IMR-90 (cell line): ENCODE results near the gene PDZD11. TPM values are rescaled to one million over a fixed set of nuclear protein-coding genes. Genes with fewer than 3 reads are reported as not detected.

Experiments
- ATAC-seq: fragments of 200-7000 bp; cut with Tn5 transposase; 2 replicates; pipeline ENCODE4 v1.9.1; 2020; ENCODE audit warnings: low read depth, mild to moderate bottlenecking, moderate library complexity
- BruUV-seq: library from RNA; stranded (reverse); fragments of 400-500 nt; replicated peaks from 2 replicates; lab custom pipeline; 2021; lab: Mats Ljungman, UMichigan
- CTCF ChIA-PET: fragments of 300-600 bp; formaldehyde crosslinking; extraction: SDS; loops from one replicate; lab custom pipeline; 2021; ENCODE audit warnings: antibody characterized with exemption; lab: Yijun Ruan, JAX
- POLR2A ChIA-PET: fragments of 300-600 bp; sonication (Branson Sonifier 250); formaldehyde crosslinking; loops from one replicate; lab custom pipeline; 2022; ENCODE audit warnings: antibody characterized with exemption; ENCODE audit not compliant: unreplicated experiment; lab: Charles Lee
- DNase-seq: peaks from one replicate; pipeline ENCODE4 v3.0.0; 2013
- H2AFZ ChIP-seq: replicated peaks from 2 replicates; pipeline ENCODE3; 2013; ENCODE audit warnings: low read length, mild to moderate bottlenecking; ENCODE audit not compliant: poor library complexity
- H2AK5ac ChIP-seq: 2 replicates; pipeline ENCODE4 v1.6.1; 2013; ENCODE audit warnings: low read depth, low read length, inconsistent platforms
- H2AK9ac ChIP-seq: replicated peaks from 2 replicates; pipeline ENCODE3; 2013; ENCODE audit warnings: mild to moderate bottlenecking, low read depth, low read length, moderate library complexity; ENCODE audit not compliant: poor library complexity
- H2BK120ac ChIP-seq: 2 replicates; pipeline ENCODE4 v1.6.1; 2013; ENCODE audit warnings: low read depth, low read length, inconsistent platforms
- H2BK15ac ChIP-seq: 3 replicates; pipeline ENCODE4 v1.6.1; 2013; ENCODE audit warnings: low read depth, low read length, inconsistent platforms
- H2BK20ac ChIP-seq: 2 replicates; pipeline ENCODE4 v1.6.1; 2013; ENCODE audit warnings: low read depth, mild to moderate bottlenecking, inconsistent platforms, low read length, moderate library complexity
- H2BK5ac ChIP-seq: 2 replicates; pipeline ENCODE4 v1.6.1; 2013; ENCODE audit warnings: mild to moderate bottlenecking, low read depth, low read length, inconsistent platforms; ENCODE audit not compliant: poor library complexity, severe bottlenecking
- H3K14ac ChIP-seq: replicated peaks from 2 replicates; pipeline ENCODE4 v1.6.1; 2013; ENCODE audit warnings: low read depth, low read length, inconsistent platforms
- H3K18ac ChIP-seq: 2 replicates; pipeline ENCODE4 v1.6.1; 2013; ENCODE audit warnings: low read depth, low read length, control low read depth
- H3K23ac ChIP-seq: 2 replicates; pipeline ENCODE4 v1.6.1; 2013; ENCODE audit warnings: low read depth, low read length, inconsistent platforms
- H3K27ac ChIP-seq: 2 replicates; pipeline ENCODE4 v1.5.1; 2013; ENCODE audit warnings: mild to moderate bottlenecking, control low read depth, low read length; ENCODE audit not compliant: insufficient read depth
- H3K27me3 ChIP-seq: 2 replicates; pipeline ENCODE4 v1.6.1; 2013; ENCODE audit warnings: low read length; ENCODE audit not compliant: control insufficient read depth, insufficient read depth
- H3K36me3 ChIP-seq: 2 replicates; pipeline ENCODE4 v1.6.1; 2013; ENCODE audit warnings: low read length, mixed read lengths; ENCODE audit not compliant: control insufficient read depth, insufficient read depth
- H3K4ac ChIP-seq: 2 replicates; pipeline ENCODE4 v1.6.1; 2013; ENCODE audit warnings: low read depth, low read length, inconsistent platforms
- H3K4me1 ChIP-seq: 2 replicates; pipeline ENCODE4 v1.6.1; 2013; ENCODE audit warnings: low read length, mixed read lengths; ENCODE audit not compliant: control insufficient read depth, insufficient read depth
- H3K4me2 ChIP-seq: 2 replicates; pipeline ENCODE4 v1.6.1; 2013; ENCODE audit warnings: low read depth, mild to moderate bottlenecking, control low read depth, low read length, moderate library complexity
- H3K4me3 ChIP-seq: 2 replicates; pipeline ENCODE4 v1.5.1; 2013; ENCODE audit warnings: low read depth, mild to moderate bottlenecking, control low read depth, low read length, moderate library complexity; ENCODE audit not compliant: insufficient read depth
- H3K56ac ChIP-seq: 2 replicates; pipeline ENCODE4 v1.6.1; 2013; ENCODE audit warnings: low read length, inconsistent platforms; ENCODE audit not compliant: insufficient read depth; ENCODE audit errors: extremely low read depth
- H3K79me1 ChIP-seq, 2 experiments: 2 replicates each; pipeline ENCODE4 v1.6.1; 2013; ENCODE audit warnings: low read length in 2 of 2, inconsistent platforms in 1 of 2, low read depth in 1 of 2
- H3K9ac ChIP-seq: 2 replicates; pipeline ENCODE4 v1.6.1; 2013; ENCODE audit warnings: low read depth, low read length, control low read depth
- H3K9me1 ChIP-seq: 2 replicates; pipeline ENCODE4 v1.6.1; 2013; ENCODE audit warnings: low read length, inconsistent platforms; ENCODE audit not compliant: insufficient read depth
- H3K9me3 ChIP-seq: 2 replicates; pipeline ENCODE4 v1.6.1; 2013; ENCODE audit warnings: low read length; ENCODE audit not compliant: control insufficient read depth, insufficient read depth
- H4K20me1 ChIP-seq: 2 replicates; pipeline ENCODE4 v1.6.1; 2013; ENCODE audit warnings: low read length, inconsistent platforms; ENCODE audit not compliant: insufficient read depth
- H4K5ac ChIP-seq: 2 replicates; pipeline ENCODE4 v1.6.1; 2013; ENCODE audit warnings: mild to moderate bottlenecking, low read depth, low read length, control low read depth
- H4K8ac ChIP-seq, 2 experiments: 2 replicates each; pipeline ENCODE4 v1.6.1; 2013; ENCODE audit warnings: low read depth in 2 of 2, low read length in 2 of 2, control low read depth in 1 of 2, inconsistent platforms in 1 of 2
- H4K91ac ChIP-seq: 2 replicates; pipeline ENCODE4 v1.6.1; 2013; ENCODE audit warnings: low read depth, low read length, inconsistent platforms; ENCODE audit not compliant: insufficient read depth
- CEBPB ChIP-seq: IDR thresholded peaks from 2 replicates; pipeline ENCODE4 v1.6.1; 2012; ENCODE audit warnings: low read depth, low read length, improper control_type of control experiment
- CHD1 ChIP-seq: IDR thresholded peaks from 2 replicates; pipeline ENCODE4 v1.6.1; 2012; ENCODE audit warnings: low read depth, low read length, improper control_type of control experiment
- NFE2L2 ChIP-seq: fragments of 150-350 bp; IDR thresholded peaks from 2 replicates; pipeline ENCODE4 v1.6.1; 2016; ENCODE audit warnings: low read depth, mild to moderate bottlenecking, low read length
- POLR2A ChIP-seq: IDR thresholded peaks from 2 replicates; pipeline ENCODE4 v1.6.1; 2012; ENCODE audit warnings: mild to moderate bottlenecking, low read depth, low read length
- WGBS, 2 experiments: methylation state at CpG; one replicate each; pipeline versions ENCODE4 v1.1.5 to v1.1.7; 2013; ENCODE audit warnings: missing lambda C conversion rate in 2 of 2; ENCODE audit not compliant: insufficient read length in 1 of 2; ENCODE audit errors: extremely low coverage in 2 of 2; 5-methylcytosine and 5-hydroxymethylcytosine counted together
- dilution Hi-C: fragments of 300-500 bp; cut with HindIII; formaldehyde crosslinking; loops from one replicate; pipeline ENCODE4 v1.14.3; 2018; ENCODE audit warnings: low sequenced_read_pairs; ENCODE audit not compliant: unreplicated experiment
- in situ Hi-C: fragments of 300-500 bp; cut with MboI; formaldehyde crosslinking; loops from 3 replicates; pipeline ENCODE4 v1.14.3; 2019; ENCODE audit warnings: low sequenced_read_pairs, inconsistent platforms, mixed read lengths
- intact Hi-C: fragments of 100-400 bp; cut with micrococcal nuclease; formaldehyde crosslinking; loops from 2 replicates; pipeline ENCODE4 v1.10.0; 2022
- polyA plus RNA-seq, 3 experiments: library from polyadenylated mRNA; depleted of rRNA; stranded (reverse); fragments of >200 nt; gene quantifications; 2 replicates each; pipeline ENCODE4 v1.2.3, GENCODE V29; 2012; ENCODE audit warnings: low replicate concordance in 1 of 3
- total RNA-seq: library from RNA; depleted of rRNA; stranded (reverse); fragments of >200 nt; gene quantifications from 2 replicates; pipeline ENCODE4 v1.2.3, GENCODE V29; 2012
- TF ChIP-seq, protein P1 (sequence below): conservative IDR thresholded peaks from 2 replicates; pipeline ENCODE4 v1.5.1; 2012; ENCODE audit warnings: mild to moderate bottlenecking, low read depth, low read length, improper control_type of control experiment

Gene PDZD11
- total and polyA plus RNA-seq, 2 of the 4 experiments (the other 2 are of a cell fraction) = 84.1 to 100 TPM

DNA sequence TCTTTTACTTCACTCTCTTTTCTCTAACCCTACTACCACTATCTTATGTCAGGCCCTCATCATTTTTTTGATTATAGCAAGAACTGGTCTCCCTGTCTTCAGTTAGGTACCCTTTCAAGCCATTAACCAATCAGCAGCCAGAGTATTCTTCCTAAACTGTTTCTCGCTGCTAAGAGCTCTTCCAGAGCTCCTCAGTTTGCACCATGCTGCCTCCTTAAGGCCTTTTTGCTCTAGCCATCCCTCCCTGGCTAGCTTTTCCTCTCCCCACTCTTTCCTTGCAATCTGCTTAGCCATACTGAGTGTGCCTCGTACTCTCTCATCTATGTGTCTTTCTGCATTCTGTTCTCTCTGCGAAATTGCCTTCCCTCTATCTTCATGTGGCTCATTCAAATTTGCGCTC lies 33.1 kb upstream of the PDZD11 start:
- Histone ChIP-seq H3K36me3 (no peaks in the 10 kb centered on the region), H2AK9ac (no peak overlapping the region), H4K91ac (no peak overlapping the region), H3K9me3 (no peaks in the 10 kb centered on the region), H3K79me1 (peaks cover 3 to 6% of the 10 kb centered on the region in 2 experiments; a peak in 2 of 4 replicates), H2BK20ac (no peak overlapping the region), H3K56ac (no peak overlapping the region), H3K4me1 (no peaks in the 10 kb centered on the region), H3K23ac (no peak overlapping the region), H3K4me2 (no peak overlapping the region), H4K5ac (no peak overlapping the region), H3K4ac (no peak overlapping the region), H4K20me1 (no peaks in the 10 kb centered on the region), H3K27me3 (no peaks in the 10 kb centered on the region; the same call in 1 of the 2 replicates), H3K27ac (no peak overlapping the region), H2AFZ (no peak overlapping the region), H3K14ac (no peak overlapping the region; the same call in 1 of the 2 replicates), H3K9me1 (no peaks in the 10 kb centered on the region), H3K4me3 (no peak overlapping the region), H2BK5ac (no peak overlapping the region), H3K9ac (no peak overlapping the region), H2AK5ac (no peak overlapping the region), H4K8ac (no peak overlapping the region), H2BK15ac (no peak overlapping the region), H2BK120ac (no peak overlapping the region), H3K18ac (no peak overlapping the region)
- dilution Hi-C loops = no loop called here
- no peak for DNase-seq
- ChIA-PET CTCF (no interaction called here), POLR2A (no interaction called here)
- in situ Hi-C loops = no loop called here
- no peak for ATAC-seq
- intact Hi-C loops = no loop called here
- no TSS peak for BruUV-seq
- TF ChIP-seq NFE2L2 (no peak), POLR2A (no peak), CHD1 (no peak), CEBPB (no peak)
- TF ChIP-seq, protein P1, sequence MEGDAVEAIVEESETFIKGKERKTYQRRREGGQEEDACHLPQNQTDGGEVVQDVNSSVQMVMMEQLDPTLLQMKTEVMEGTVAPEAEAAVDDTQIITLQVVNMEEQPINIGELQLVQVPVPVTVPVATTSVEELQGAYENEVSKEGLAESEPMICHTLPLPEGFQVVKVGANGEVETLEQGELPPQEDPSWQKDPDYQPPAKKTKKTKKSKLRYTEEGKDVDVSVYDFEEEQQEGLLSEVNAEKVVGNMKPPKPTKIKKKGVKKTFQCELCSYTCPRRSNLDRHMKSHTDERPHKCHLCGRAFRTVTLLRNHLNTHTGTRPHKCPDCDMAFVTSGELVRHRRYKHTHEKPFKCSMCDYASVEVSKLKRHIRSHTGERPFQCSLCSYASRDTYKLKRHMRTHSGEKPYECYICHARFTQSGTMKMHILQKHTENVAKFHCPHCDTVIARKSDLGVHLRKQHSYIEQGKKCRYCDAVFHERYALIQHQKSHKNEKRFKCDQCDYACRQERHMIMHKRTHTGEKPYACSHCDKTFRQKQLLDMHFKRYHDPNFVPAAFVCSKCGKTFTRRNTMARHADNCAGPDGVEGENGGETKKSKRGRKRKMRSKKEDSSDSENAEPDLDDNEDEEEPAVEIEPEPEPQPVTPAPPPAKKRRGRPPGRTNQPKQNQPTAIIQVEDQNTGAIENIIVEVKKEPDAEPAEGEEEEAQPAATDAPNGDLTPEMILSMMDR = no peak
- 75% methylated on average over 4 of the region's 4 CpGs; no CpG with 5 or more reads in 1 of the 2 experiments for WGBS, 2 experiments
